MM.1S (cell line): Measurements from ENCODE around the gene WAS.

ENCODE experiments used
- CTCF ChIP-seq: fragments of 300-600 bp; sonication (generic); IDR thresholded peaks from 2 replicates; pipeline ENCODE4 v1.5.1; 2016; ENCODE audit warnings: antibody characterized with exemption, low read length, mixed read lengths
- EZH2 ChIP-seq: fragments of 300-600 bp; sonication (generic); optimal IDR thresholded peaks from 2 replicates; pipeline ENCODE3; 2017; ENCODE audit warnings: low read depth, mild to moderate bottlenecking, antibody characterized with exemption, low read length, mixed read lengths
- EZH2phosphoT487 ChIP-seq: fragments of 300-600 bp; sonication (generic); IDR thresholded peaks from 2 replicates; pipeline ENCODE4 v1.6.1; 2018; ENCODE audit warnings: antibody characterized with exemption, low read length

GRCh38 chrX:48664156-48664555, 19.4 kb upstream of the WAS start:
- TF ChIP-seq CTCF (no peak), EZH2 (no peak), EZH2phosphoT487 (no peak)
